H1 (cell line): ENCODE measurements around the gene EML5. TPM values are rescaled to one million over a fixed set of nuclear protein-coding genes. Genes with fewer than 3 reads are reported as not detected.

Experiments
- FOSL1 ChIP-seq: IDR thresholded peaks from 2 replicates; pipeline ENCODE4 v1.6.1; 2011; ENCODE audit warnings: mild to moderate bottlenecking, low read depth, low read length, moderate library complexity; ENCODE audit not compliant: insufficient read depth
- PHF8 ChIP-seq: fragments of 200-600 bp; sonication (generic); conservative IDR thresholded peaks from 2 replicates; pipeline ENCODE4 v1.7.1; 2012; ENCODE audit warnings: low read depth, mild to moderate bottlenecking, inconsistent platforms, low read length, moderate library complexity
- POLR2A ChIP-seq, 2 experiments: IDR thresholded peaks; 1 replicate in 1 of 2; 2 replicates in 1 of 2; pipeline ENCODE4 v1.6.1; 2011; ENCODE audit warnings: low read depth in 2 of 2, low read length in 2 of 2, mild to moderate bottlenecking in 2 of 2; ENCODE audit errors: control extremely low read depth in 1 of 2
- SP4 ChIP-seq: IDR thresholded peaks from 2 replicates; pipeline ENCODE4 v1.6.1; 2012; ENCODE audit warnings: low read length, inconsistent platforms
- SUZ12 ChIP-seq: fragments of 200-600 bp; sonication (generic); IDR thresholded peaks from 2 replicates; pipeline ENCODE4 v1.6.1; 2012; ENCODE audit warnings: mild to moderate bottlenecking, inconsistent platforms, low read length, moderate library complexity, mixed read lengths
- TAF1 ChIP-seq: IDR thresholded peaks from 2 replicates; pipeline ENCODE4 v1.6.1; 2011; ENCODE audit warnings: mild to moderate bottlenecking, low read depth, low read length
- polyA plus RNA-seq, 7 experiments: library from polyadenylated mRNA; depleted of rRNA in 3 of 7; stranded (reverse) in 5 of 7; unstranded in 2 of 7; fragments of >200 nt in 5 of 7; fragments of 200-250 nt in 2 of 7; gene quantifications; 1 replicate in 5 of 7; 2 replicates in 1 of 7; 4 replicates in 1 of 7; pipeline versions ENCODE4 v1.2.1 to v1.2.3, GENCODE V29; 2011 to 2013; ENCODE audit warnings: missing spikeins in 2 of 7, mixed read lengths in 2 of 7
- total RNA-seq: library from RNA; stranded (reverse); fragmentation: NEBNext Ultra II Directional; extraction: Animal tissue kit (Norgen Biotek cat#: 25700); gene quantifications from 2 replicates; pipeline ENCODE4 v1.2.1, GENCODE V29; 2021

The EML5 gene
- total and polyA plus RNA-seq, 2 of the 8 experiments (the other 6 are each of a cell fraction or from before 2014, with no cell fraction given): 0.39 to 0.88 TPM

DNA sequence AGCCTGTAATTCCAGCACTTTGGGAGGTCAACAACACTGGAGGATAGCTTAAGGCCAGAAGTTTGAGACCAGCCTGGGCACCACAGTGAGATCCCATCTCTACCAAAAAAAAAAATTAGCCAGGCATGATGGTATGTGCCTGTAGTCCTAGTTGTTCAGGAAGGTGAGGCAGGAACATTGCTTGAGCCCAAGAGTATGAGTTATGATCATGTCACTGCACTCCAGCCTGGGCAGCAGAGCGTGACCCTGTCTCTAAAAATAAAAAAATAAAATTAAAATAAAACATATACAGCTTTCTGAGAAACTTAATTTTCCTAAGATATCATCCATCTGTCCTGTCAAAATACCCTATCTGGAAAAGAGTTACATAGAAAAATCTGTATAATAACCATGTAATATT lies 38.9 kb downstream of the EML5 start (continued):
- TF ChIP-seq SP4 (no peak), SUZ12 (no peak), FOSL1 (no peak), TAF1 (no peak), POLR2A (IDR thresholded peaks at IDR 0.05; ENCODE audit: control extremely low read depth in 1 of 2, low read depth in 2 of 2, low read length in 2 of 2) (no peak), PHF8 (no peak)
- TF ChIP-seq, all 59 proteins: peak for 0
